Fibroblast of the aortic adventitia (primary cell): ENCODE results near the gene IGF1R. TPM values are rescaled to one million over a fixed set of nuclear protein-coding genes. Genes with fewer than 3 reads are reported as not detected.

Source experiments
- DNase-seq: peaks from one replicate; pipeline ENCODE4 v3.0.0-alpha.2; 2010; ENCODE audit warnings: low read depth
- H3K4me3 ChIP-seq: 2 replicates; pipeline ENCODE4 v1.5.1; 2011; ENCODE audit warnings: low read depth, mild to moderate bottlenecking, control low read depth, low read length, moderate library complexity
- CTCF ChIP-seq: IDR thresholded peaks from 2 replicates; pipeline ENCODE4 v1.5.1; 2011; ENCODE audit warnings: mild to moderate bottlenecking, low read length, control low read depth, inconsistent platforms; ENCODE audit not compliant: insufficient read depth
- total RNA-seq: library from RNA; depleted of rRNA; stranded (reverse); fragments of >200 nt; gene quantifications from 2 replicates; pipeline ENCODE4 v1.2.3, GENCODE V29; 2012; ENCODE audit warnings: low replicate concordance

IGF1R gene
- total RNA-seq, 1 donor = 45.6 TPM

- TF ChIP-seq CTCF = no peak
- no peak for DNase-seq
- H3K4me3 ChIP-seq = no peak overlapping the region
These were observed 305.6 kb downstream of the IGF1R start for GRCh38 chr15:98953968-98954367.

- DNase-seq = peak; percentile 63
- no peak overlapping the region for H3K4me3 ChIP-seq
- TF ChIP-seq CTCF = no peak
These were observed 306.1 kb downstream of the IGF1R start for GRCh38 chr15:98954411-98954810.

GRCh38 chr15:98955331-98955730, 307.0 kb downstream of the IGF1R start:
- no peak for DNase-seq
- no peak overlapping the region for H3K4me3 ChIP-seq
- no peak for TF ChIP-seq CTCF

- no peak overlapping the region for H3K4me3 ChIP-seq
- DNase-seq = no peak
- no peak for TF ChIP-seq CTCF
These were observed 307.8 kb downstream of the IGF1R start for GRCh38 chr15:98955961-98956723.

- no peak overlapping the region for H3K4me3 ChIP-seq
- DNase-seq = no peak
- no peak for TF ChIP-seq CTCF
These were observed 308.6 kb downstream of the IGF1R start for GRCh38 chr15:98956796-98957553.

- H3K4me3 ChIP-seq = no peak overlapping the region
- no peak for TF ChIP-seq CTCF
- no peak for DNase-seq
These were observed 309.3 kb downstream of the IGF1R start for GRCh38 chr15:98957655-98958054.
